ENCODE measurements around the gene PDCL3.

DNA sequence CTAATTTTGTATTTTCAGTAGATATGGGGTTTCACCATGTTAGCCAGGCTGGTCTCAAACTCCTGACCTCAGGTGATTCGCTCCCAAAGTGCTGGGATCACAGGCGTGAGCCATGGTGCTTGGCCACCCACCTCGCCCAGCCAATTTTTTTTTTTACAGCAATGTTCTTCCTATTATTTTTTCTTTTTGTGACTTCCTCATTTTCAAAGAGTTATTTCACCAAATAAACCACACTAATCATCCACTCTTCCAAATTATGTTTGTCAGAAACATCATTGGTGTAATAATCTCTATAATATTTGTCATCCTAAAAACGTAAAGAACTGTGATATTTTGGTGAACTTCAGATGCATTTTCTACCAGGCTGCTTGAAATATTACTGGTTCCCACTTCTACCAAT, 16.3 kb upstream of the PDCL3 start:
- no peak for TF ChIP-seq EZH2phosphoT487 (IDR thresholded peaks at IDR 0.05; ENCODE audit: borderline replicate concordance, low read length)
- TF ChIP-seq, protein P1, sequence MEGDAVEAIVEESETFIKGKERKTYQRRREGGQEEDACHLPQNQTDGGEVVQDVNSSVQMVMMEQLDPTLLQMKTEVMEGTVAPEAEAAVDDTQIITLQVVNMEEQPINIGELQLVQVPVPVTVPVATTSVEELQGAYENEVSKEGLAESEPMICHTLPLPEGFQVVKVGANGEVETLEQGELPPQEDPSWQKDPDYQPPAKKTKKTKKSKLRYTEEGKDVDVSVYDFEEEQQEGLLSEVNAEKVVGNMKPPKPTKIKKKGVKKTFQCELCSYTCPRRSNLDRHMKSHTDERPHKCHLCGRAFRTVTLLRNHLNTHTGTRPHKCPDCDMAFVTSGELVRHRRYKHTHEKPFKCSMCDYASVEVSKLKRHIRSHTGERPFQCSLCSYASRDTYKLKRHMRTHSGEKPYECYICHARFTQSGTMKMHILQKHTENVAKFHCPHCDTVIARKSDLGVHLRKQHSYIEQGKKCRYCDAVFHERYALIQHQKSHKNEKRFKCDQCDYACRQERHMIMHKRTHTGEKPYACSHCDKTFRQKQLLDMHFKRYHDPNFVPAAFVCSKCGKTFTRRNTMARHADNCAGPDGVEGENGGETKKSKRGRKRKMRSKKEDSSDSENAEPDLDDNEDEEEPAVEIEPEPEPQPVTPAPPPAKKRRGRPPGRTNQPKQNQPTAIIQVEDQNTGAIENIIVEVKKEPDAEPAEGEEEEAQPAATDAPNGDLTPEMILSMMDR (IDR thresholded peaks at IDR 0.05; ENCODE audit: low read depth, low read length, poor library complexity, severe bottlenecking) = no peak

Measured in DOHH2 (cell line).